Endothelial cell of umbilical vein (primary cell): ENCODE data around the gene CTNS. TPM values are rescaled to one million over a fixed set of nuclear protein-coding genes. Genes with fewer than 3 reads are reported as not detected.

Experiments used
- BruUV-seq: library from RNA; stranded (reverse); fragments of 400-500 nt; replicated peaks from 2 replicates; lab custom pipeline; 2021; lab: Mats Ljungman, UMichigan
- CTCF ChIA-PET: fragments of 300-600, 350-600 bp; sonication (Branson Sonifier 250); formaldehyde crosslinking; loops from one replicate; lab custom pipeline; 2021; ENCODE audit warnings: antibody characterized with exemption, inconsistent platforms; lab: Charles Lee
- POLR2A ChIA-PET: fragments of 300-600, 350-600 bp; sonication (Branson Sonifier 250); formaldehyde crosslinking; loops from one replicate; lab custom pipeline; 2021; ENCODE audit warnings: antibody characterized with exemption, inconsistent platforms; lab: Charles Lee
- DNase-seq: peaks from one replicate; pipeline ENCODE4 v3.0.0-alpha.2; 2011; ENCODE audit warnings: low read depth, low spot score
- FAIRE-seq: peaks from 2 replicates; lab custom pipeline; 2011; peaks lifted over from hg19 to GRCh38; lab: Jason Lieb, UNC
- H2AFZ ChIP-seq: 2 replicates; pipeline ENCODE4 v1.6.0; 2012; ENCODE audit warnings: low read depth, low read length, control low read depth, inconsistent platforms
- H3K27ac ChIP-seq: 2 replicates; pipeline ENCODE4 v1.5.1; 2011; ENCODE audit warnings: low read depth, mild to moderate bottlenecking, control low read depth, low read length, moderate library complexity; ENCODE audit not compliant: insufficient read depth
- H3K27me3 ChIP-seq, 2 experiments: 2 replicates each; pipeline versions ENCODE4 v1.6.0 to v1.6.1; 2011; ENCODE audit warnings: low read length in 2 of 2, mixed read lengths in 1 of 2; ENCODE audit not compliant: control insufficient read depth in 2 of 2, insufficient read depth in 2 of 2
- H3K36me3 ChIP-seq, 2 experiments: 2 replicates in 1 of 2; 3 replicates in 1 of 2; pipeline ENCODE4 v1.5.1; 2011; ENCODE audit warnings: low read length in 2 of 2, mild to moderate bottlenecking in 1 of 2, moderate library complexity in 1 of 2; ENCODE audit not compliant: control insufficient read depth in 2 of 2, insufficient read depth in 2 of 2; ENCODE audit errors: extremely low read depth in 1 of 2
- H3K4me1 ChIP-seq: 3 replicates; pipeline ENCODE4 v1.5.1; 2011; ENCODE audit warnings: mild to moderate bottlenecking, low read length; ENCODE audit not compliant: control insufficient read depth, insufficient read depth; ENCODE audit errors: extremely low read depth
- H3K4me2 ChIP-seq: 2 replicates; pipeline ENCODE4 v1.6.1; 2011; ENCODE audit warnings: low read length, control low read depth, mixed read lengths; ENCODE audit not compliant: insufficient read depth
- H3K4me3 ChIP-seq, 3 experiments: fragments of 200-600 bp in 1 of 3; sonication (generic), shearing (Covaris generic) in 1 of 3; replicated peaks in 1 of 3; 2 replicates each; pipeline ENCODE4 v1.5.1; 2011 to 2016; ENCODE audit warnings: control low read depth in 3 of 3, low read length in 3 of 3, mild to moderate bottlenecking in 2 of 3, inconsistent platforms in 1 of 3, low read depth in 1 of 3, moderate library complexity in 1 of 3; ENCODE audit not compliant: insufficient read depth in 1 of 3
- H3K79me2 ChIP-seq: 2 replicates; pipeline ENCODE4 v1.6.0; 2012; ENCODE audit warnings: low read length, inconsistent platforms; ENCODE audit not compliant: control insufficient read depth, insufficient read depth
- H3K9ac ChIP-seq: replicated peaks from 2 replicates; pipeline ENCODE3; 2011; ENCODE audit warnings: low read length, control low read depth; ENCODE audit not compliant: insufficient read depth; ENCODE audit errors: extremely low read depth
- H3K9me1 ChIP-seq: replicated peaks from 3 replicates; pipeline ENCODE4 v1.6.0; 2011; ENCODE audit warnings: mild to moderate bottlenecking, low read length; ENCODE audit not compliant: control insufficient read depth, insufficient read depth; ENCODE audit errors: extremely low read depth
- H3K9me3 ChIP-seq: replicated peaks from 2 replicates; pipeline ENCODE4 v1.5.1; 2012; ENCODE audit warnings: low read length, inconsistent platforms; ENCODE audit not compliant: control insufficient read depth, insufficient read depth
- H4K20me1 ChIP-seq: replicated peaks from 2 replicates; pipeline ENCODE3; 2011; ENCODE audit warnings: mild to moderate bottlenecking, low read length; ENCODE audit not compliant: control insufficient read depth, insufficient read depth; ENCODE audit errors: extremely low read depth
- EZH2 ChIP-seq: IDR thresholded peaks from 2 replicates; pipeline ENCODE4 v1.6.1; 2012; ENCODE audit warnings: borderline replicate concordance, low read depth, mild to moderate bottlenecking, moderate library complexity, low read length, inconsistent platforms; ENCODE audit not compliant: severe bottlenecking
- FOS ChIP-seq: IDR thresholded peaks from 2 replicates; pipeline ENCODE4 v1.6.1; 2011; ENCODE audit warnings: mild to moderate bottlenecking, low read length, moderate library complexity, borderline replicate concordance; ENCODE audit not compliant: insufficient read depth
- GATA2 ChIP-seq: IDR thresholded peaks from 2 replicates; pipeline ENCODE4 v1.7.0; 2011; ENCODE audit warnings: low read depth, mild to moderate bottlenecking, moderate library complexity, mixed read lengths, low read length; ENCODE audit not compliant: insufficient read length, insufficient read depth
- MYC ChIP-seq: IDR thresholded peaks from one replicate; pipeline ENCODE4 v1.6.1; 2011; ENCODE audit warnings: mild to moderate bottlenecking, low read depth, low read length
- POLR2A ChIP-seq: IDR thresholded peaks from 2 replicates; pipeline ENCODE4 v1.6.1; 2012; ENCODE audit warnings: low read depth, mild to moderate bottlenecking, control low read depth, low read length
- POLR2AphosphoS5 ChIP-seq: IDR thresholded peaks from 2 replicates; pipeline ENCODE4 v1.6.1; 2012; ENCODE audit warnings: low read depth, mild to moderate bottlenecking, control low read depth, low read length, moderate library complexity; ENCODE audit not compliant: insufficient read depth
- dilution Hi-C: fragments of 300-500 bp; cut with MboI; formaldehyde crosslinking; loops from one replicate; pipeline ENCODE4 v1.15.0; 2019; ENCODE audit warnings: low sequenced_read_pairs; ENCODE audit not compliant: extremely low pct_ligation_motif_present
- intact Hi-C: fragments of 100-400 bp; cut with micrococcal nuclease; formaldehyde crosslinking; loops from one replicate; pipeline ENCODE4 v1.10.0; 2022
- polyA plus RNA-seq, 4 experiments: library from polyadenylated mRNA; depleted of rRNA in 3 of 4; stranded (reverse) in 3 of 4; unstranded in 1 of 4; fragments of >200 nt; gene quantifications; 2 replicates each; pipeline versions ENCODE4 v1.2.1 to v1.2.3, GENCODE V29; 2011 to 2012; ENCODE audit warnings: missing spikeins in 1 of 4
- total RNA-seq: library from RNA; stranded (reverse); gene quantifications from 2 replicates; pipeline ENCODE4 v1.2.3, GENCODE V29; 2021
- TF ChIP-seq, protein P1 (sequence below): IDR thresholded peaks from 2 replicates; pipeline ENCODE4 v1.6.1; 2011; ENCODE audit not compliant: insufficient read depth, insufficient read length
- TF ChIP-seq, protein P2 (sequence below), 2 donors: IDR thresholded peaks; 1 replicate in 1 of 2; 2 replicates in 1 of 2; pipeline ENCODE4 v1.5.1; 2011; ENCODE audit warnings: low read length in 2 of 2, mild to moderate bottlenecking in 2 of 2, moderate library complexity in 2 of 2, control low read depth in 1 of 2, inconsistent platforms in 1 of 2, low read depth in 1 of 2; ENCODE audit not compliant: insufficient read depth in 1 of 2; ENCODE audit errors: extremely low read depth in 1 of 2

CTNS gene
- total and polyA plus RNA-seq, 2 donors (not counting 3 experiments of a cell fraction or from before 2014, with no cell fraction given), result 17.9 to 25.9 TPM

DNA sequence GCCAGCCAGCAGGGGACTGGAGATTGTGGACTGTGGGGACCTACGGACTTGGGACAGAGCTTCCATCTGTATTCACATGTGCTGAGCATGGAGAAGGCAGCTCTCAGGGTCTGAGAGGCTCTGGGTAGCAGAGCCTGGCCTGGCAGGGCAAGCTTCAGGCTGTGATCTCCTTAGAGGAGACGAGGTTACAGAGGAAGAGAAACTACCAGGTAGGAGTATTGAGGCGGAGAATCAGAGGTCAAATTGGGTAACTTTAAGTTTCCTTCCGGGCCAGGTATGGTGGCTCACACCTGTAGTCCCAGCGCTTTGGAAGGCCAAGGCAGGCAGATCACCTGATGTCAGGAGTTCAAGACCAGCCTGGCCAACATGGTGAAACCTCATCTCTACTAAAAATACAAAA is 8.8 kb downstream of the CTNS start:
- BruUV-seq, result no TSS peak
- Histone ChIP-seq H3K9me3 (no peaks in the 10 kb centered on the region), H3K36me3 (peaks cover 2 to 4% of the 10 kb centered on the region in 2 experiments), H3K27me3 (no peaks in the 10 kb centered on the region), H3K27ac (no peak overlapping the region), H3K79me2 (no peaks in the 10 kb centered on the region), H3K9ac (no peak overlapping the region), H3K4me1 (peaks cover 1% of the 10 kb centered on the region), H3K4me3 (no peak overlapping the region), H3K9me1 (no peaks in the 10 kb centered on the region), H4K20me1 (no peaks in the 10 kb centered on the region), H2AFZ (no peak overlapping the region), H3K4me2 (no peak overlapping the region)
- CTCF ChIA-PET, result interaction anchor here (7.4 kb wide), 1 partner anchor 596 kb away, joined by 76 read pairs; no protein-coding TSS in a partner anchor
- POLR2A ChIA-PET, result no interaction called here
- FAIRE-seq (no peak), DNase-seq (no peak)
- intact Hi-C loops (loop anchor here (5.0 kb wide), 1 partner anchor 818 kb away; no protein-coding TSS in a partner anchor), dilution Hi-C loops (no loop called here)
- TF ChIP-seq POLR2AphosphoS5 (no peak), POLR2A (no peak), MYC (no peak), GATA2 (no peak), FOS (no peak), EZH2 (no peak)
- TF ChIP-seq, protein P1, sequence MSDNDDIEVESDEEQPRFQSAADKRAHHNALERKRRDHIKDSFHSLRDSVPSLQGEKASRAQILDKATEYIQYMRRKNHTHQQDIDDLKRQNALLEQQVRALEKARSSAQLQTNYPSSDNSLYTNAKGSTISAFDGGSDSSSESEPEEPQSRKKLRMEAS, result no peak
- TF ChIP-seq, protein P2, sequence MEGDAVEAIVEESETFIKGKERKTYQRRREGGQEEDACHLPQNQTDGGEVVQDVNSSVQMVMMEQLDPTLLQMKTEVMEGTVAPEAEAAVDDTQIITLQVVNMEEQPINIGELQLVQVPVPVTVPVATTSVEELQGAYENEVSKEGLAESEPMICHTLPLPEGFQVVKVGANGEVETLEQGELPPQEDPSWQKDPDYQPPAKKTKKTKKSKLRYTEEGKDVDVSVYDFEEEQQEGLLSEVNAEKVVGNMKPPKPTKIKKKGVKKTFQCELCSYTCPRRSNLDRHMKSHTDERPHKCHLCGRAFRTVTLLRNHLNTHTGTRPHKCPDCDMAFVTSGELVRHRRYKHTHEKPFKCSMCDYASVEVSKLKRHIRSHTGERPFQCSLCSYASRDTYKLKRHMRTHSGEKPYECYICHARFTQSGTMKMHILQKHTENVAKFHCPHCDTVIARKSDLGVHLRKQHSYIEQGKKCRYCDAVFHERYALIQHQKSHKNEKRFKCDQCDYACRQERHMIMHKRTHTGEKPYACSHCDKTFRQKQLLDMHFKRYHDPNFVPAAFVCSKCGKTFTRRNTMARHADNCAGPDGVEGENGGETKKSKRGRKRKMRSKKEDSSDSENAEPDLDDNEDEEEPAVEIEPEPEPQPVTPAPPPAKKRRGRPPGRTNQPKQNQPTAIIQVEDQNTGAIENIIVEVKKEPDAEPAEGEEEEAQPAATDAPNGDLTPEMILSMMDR (IDR thresholded peaks at IDR 0.05; ENCODE audit: extremely low read depth in 1 of 2, insufficient read depth in 1 of 2, low read depth in 1 of 2, low read length in 2 of 2), result no peak
